Measurements from ENCODE around the gene UTP14A.
"Not testable (repeated sequence)": the region's sequence is repeated elsewhere in the genome, so short reads cannot be mapped to it uniquely, and the experiment has no call there.

Gene UTP14A, protein sequence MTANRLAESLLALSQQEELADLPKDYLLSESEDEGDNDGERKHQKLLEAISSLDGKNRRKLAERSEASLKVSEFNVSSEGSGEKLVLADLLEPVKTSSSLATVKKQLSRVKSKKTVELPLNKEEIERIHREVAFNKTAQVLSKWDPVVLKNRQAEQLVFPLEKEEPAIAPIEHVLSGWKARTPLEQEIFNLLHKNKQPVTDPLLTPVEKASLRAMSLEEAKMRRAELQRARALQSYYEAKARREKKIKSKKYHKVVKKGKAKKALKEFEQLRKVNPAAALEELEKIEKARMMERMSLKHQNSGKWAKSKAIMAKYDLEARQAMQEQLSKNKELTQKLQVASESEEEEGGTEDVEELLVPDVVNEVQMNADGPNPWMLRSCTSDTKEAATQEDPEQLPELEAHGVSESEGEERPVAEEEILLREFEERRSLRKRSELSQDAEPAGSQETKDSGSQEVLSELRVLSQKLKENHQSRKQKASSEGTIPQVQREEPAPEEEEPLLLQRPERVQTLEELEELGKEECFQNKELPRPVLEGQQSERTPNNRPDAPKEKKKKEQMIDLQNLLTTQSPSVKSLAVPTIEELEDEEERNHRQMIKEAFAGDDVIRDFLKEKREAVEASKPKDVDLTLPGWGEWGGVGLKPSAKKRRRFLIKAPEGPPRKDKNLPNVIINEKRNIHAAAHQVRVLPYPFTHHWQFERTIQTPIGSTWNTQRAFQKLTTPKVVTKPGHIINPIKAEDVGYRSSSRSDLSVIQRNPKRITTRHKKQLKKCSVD

DNA sequence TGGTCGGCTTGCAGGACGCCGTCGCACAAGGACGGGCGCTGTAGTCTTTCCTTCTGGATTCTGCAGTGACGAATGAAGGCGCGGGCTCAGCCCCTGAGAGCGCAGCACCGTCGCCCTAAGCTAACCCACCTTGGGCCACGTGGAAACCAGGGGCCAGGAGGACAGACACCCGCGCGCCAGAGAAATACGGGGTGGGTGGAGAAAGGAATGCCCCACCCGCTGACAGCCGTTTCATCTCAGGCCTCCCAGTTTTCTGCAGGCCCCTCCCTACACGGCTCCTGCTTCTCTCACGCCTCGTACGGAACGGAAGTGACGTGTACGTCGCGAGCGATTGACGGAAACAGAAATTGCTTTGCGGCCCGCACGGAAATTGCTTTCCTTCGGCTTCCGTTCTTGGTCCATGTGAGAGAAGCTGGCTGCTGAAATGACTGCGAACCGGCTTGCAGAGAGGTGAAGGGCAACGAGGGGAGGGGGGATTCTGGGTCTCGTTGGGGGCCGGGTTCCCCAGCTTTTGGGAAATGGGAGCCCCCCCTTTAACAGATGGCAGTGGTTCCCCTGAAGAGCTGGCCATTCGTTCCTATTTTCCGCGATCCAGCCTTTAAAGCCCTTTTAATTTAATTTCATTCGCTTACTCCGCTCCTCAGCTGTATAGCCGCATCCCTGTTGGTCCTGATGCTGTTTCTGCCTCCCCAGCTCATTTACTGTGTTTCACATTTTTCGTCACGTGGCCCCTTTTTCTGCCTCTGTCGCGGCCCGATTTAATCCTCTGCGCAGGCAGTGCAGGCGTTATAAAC, at the start of gene UTP14A:
UTP14A (plus strand) TSS at position 378 of the 794 bp plus-strand sequence; CDS start at position 425, 47 bp downstream.
- peak; percentile 67 for DNase-seq (ENCODE audit: low spot score)

DNA sequence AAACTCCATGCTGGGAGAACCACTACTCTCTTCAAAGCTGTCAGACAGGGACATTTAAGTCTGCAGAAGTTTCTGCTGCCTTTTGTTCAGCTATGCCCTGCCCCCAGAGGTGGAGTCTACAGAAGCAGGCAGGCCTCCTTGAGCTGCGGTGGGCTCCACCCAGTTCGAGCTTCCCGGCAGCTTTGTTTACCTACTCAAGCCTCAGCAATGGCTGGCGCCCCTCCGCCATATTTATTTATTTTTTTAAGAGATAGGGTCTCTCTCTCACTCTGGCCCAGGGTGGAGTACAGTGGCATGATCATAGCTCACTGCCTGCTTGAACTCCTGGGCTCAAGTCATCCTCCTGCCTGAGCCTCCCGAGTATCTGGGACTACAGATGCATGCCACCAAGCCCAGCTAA, 46.8 kb upstream of the UTP14A start:
- DNase-seq (ENCODE audit: low spot score): not testable (repeated sequence)

DNA sequence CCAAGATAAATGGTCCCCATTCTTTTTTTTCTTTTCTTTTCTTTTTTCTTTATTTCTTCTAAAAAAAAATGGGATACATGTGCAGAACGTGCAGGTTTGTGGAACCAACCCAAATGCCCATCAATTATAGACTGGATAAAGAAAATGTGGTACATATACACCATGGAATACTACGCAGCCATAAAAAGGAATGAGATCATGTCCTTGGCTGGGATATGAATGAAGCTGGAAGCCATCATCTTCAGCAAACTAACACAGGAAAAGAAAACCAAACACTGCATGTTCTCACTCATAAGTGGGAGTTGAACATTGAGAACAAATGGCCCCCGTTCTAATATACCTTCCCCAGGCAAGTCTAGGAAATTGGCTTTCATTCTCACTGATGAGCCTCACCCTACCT, 39.6 kb upstream of the UTP14A start:
- not testable (repeated sequence) for DNase-seq (ENCODE audit: low spot score)

DNA sequence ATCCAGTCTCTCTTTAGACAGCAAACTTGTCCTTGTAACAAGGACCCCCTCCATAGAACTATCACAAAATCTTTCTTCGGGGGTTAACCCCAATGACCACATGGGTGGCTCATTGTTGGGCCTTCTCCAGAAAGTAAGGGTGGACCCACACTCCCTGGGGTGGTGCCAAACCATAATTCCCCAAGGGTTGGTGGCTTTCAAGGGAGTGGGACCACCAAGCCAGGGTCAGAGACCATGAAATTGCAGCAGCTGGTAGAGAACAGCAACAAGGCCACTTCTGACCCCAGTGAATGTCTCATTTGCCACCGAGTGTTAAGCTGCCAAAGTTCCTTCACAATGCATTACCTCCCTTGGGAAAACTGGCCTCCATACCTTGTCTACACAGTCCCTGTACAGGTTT, 33.4 kb upstream of the UTP14A start:
- DNase-seq (ENCODE audit: low spot score): no peak

DNA sequence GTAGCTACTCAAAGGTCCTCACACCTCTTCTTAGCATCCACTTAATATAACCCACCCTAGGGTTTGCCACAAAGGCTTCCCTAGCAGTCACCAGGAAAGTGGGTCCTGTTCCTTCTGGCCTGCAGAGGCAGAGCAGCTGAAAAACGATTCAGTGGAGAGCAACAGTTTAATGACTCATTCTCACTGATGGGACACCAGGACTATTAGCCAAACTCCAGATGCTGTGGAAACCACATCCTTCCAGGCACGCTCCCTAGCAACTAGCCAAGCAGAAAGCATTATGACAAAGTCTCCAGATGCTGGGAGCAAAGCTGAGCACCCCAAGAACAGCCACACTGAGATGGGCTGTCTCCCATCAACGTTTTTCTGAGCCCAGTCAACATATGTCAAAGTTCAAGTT, 30.3 kb upstream of the UTP14A start:
- DNase-seq (ENCODE audit: low spot score): no peak

DNA sequence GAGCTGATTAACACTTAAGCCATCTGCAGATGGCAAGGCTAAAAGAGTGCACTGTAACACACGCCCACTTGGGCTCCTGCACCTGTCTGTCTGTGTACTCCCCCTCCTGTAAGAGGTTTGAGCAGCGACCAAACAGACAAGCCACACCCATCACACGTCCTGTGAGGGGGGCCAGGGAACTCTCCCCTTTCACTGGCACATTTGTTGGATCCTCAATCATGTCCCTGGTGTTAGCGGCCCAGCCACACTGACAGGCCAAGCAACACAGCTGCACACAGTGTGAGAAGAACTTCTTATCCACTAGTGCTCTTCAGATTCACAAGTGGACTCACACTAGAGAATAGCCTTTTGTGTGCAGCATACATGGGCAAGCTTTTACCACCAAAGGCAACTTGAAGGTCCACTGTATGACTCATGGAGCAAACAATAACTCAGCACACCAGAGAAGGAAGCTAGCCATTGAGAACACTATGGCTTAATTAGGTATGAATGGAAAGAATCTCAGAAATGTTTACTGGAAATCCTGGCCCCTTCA, 29.1 kb upstream of the UTP14A start:
- peak; percentile 64 for DNase-seq (ENCODE audit: low spot score)

DNA sequence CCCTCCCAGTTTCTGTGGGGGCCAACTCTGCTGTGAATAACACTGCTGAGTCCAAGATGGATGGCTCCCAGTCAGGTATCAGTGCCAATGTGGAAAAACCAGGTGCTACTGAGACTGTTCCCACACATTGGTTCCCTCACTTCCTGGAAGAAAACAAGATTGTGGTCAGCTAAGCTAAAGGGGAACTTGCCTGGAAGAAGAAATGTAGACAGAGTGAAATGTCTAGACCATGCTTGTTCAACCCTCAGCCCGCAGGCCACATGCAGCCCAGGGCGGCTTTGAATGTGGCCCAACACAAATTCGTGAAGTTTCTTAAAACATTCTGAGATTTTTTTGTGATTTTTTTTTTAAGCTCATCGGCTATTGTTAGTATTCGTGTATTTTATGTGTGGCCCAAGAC, 28.6 kb upstream of the UTP14A start:
- no peak for DNase-seq (ENCODE audit: low spot score)

DNA sequence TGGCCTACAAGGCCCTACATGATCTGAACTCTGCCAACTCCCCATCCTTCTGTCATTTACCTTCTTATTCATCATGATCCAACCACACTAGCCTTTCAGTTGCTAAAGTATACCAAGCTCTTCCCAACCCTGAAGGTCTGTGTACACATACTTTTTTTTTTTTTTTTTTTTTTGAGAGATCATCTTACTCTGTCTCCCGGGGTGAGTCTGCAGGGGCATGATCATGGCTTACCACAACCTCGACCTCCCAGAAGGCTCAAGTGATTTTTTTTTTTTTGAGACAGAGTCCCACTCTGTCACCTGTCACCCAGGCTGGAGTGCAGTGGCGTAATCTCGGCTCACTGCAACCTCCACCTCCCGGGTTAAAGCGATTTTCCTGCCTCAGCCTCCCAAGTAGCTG, 5.9 kb upstream of the UTP14A start:
- no peak for DNase-seq (ENCODE audit: low spot score)

DNA sequence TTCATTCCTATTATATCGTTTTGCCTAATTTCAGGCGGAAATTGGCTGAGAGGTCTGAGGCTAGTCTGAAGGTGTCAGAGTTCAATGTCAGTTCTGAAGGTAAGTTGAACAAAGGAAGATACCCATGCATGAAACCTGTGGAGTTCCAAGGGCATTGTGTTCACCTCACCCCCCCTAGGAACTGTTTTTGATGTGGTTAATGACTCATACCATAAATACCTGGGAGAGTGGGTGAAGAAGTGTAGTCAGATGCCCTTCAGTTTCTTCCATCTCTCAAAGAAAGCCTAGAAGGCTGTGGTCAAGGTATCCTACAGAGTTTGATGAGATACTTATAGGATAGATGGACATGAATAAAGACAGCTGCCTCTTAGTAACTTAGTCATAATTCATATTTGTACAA, 2.7 kb downstream of the UTP14A start:
- DNase-seq (ENCODE audit: low spot score): no peak

DNA sequence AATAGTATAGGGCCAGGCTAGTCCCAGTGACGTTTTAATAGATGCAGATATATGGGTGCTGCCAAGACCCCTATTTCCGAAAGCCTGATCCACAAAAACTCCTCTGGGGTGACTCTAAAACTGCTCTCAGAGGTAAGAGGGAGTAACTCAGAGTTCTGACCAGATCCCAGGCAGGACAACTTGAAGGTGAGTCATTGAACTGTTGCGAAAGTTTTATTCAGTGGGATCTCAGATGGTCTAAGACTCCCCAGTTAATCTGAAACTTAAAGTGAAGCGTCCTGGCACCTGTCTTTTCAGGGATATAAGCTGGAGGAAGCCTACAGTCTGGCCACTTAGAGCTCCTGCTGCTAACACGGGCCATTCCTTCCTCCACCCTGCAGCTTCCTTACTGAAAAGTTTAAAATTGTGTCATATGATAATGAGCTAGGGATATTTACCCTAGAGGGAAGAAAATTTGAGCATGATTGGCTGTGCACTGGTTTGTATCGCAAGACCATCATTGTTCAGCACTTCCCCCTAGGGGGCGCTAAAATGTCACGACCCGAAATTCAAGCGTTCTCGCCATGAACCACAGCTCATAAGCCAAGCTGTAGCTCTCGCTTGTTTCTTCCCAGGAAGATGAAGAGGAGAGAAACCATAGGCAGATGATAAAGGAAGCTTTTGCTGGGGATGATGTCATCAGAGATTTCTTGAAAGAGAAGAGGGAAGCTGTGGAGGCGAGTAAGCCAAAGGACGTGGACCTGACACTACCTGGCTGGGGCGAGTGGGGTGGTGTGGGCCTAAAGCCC, 19.5 kb downstream of the UTP14A start:
- DNase-seq (ENCODE audit: low spot score): peak; percentile 63

DNA sequence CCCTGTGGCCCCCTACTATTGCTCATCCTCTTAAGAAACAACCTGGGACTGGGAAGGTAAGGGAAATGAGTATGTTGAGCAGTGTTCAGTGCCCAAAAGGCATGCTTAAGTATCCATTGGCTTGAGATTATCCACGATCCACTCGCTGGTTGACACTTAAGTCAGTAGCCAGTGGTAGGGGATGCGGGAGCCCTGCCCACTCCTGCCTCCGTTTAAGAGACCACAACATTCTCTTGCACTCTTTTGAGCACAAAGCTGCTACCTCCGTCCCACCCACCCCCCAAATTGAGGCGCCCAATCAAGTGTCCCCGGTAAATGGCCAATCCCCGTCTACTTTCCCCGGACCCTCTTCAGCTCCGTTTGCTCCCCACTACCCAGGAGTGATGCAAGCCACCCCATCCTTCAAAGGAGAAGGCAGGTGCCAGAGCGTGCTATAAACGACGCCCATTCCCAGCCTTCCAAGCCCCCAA, 25.0 kb downstream of the UTP14A start:
- no peak for DNase-seq (ENCODE audit: low spot score)

DNA sequence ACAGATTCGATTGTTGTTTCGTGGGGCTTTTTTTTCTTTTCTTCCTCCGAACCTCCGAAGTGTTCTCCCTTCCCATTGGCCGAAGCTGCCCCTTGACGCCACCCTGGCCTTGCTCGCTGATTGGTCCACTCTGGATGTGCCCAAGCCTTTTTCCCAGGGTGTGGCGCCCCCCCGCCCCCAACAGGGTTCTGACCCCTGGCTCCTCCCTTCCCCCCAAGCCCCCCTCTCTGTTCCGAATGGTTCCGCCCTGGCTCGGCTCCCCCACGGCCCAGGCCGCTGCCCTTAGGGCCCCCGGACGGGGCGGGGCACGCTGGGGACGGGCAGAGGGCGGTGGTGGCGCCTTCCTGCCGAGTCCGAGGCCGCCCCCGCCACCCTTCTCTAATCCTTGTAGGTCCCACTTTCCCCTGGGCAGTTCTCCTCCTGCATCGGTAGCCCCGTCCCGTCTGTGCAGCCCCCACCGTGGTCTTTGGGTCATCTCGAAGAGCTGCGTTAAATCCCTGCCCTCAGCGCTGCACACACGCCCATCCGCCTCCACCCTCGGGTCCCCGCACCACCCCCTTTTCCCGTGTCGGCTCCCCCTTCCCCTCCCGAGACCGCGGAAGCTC, 25.5 kb downstream of the UTP14A start:
- peak; percentile 72 for DNase-seq (ENCODE audit: low spot score)

DNA sequence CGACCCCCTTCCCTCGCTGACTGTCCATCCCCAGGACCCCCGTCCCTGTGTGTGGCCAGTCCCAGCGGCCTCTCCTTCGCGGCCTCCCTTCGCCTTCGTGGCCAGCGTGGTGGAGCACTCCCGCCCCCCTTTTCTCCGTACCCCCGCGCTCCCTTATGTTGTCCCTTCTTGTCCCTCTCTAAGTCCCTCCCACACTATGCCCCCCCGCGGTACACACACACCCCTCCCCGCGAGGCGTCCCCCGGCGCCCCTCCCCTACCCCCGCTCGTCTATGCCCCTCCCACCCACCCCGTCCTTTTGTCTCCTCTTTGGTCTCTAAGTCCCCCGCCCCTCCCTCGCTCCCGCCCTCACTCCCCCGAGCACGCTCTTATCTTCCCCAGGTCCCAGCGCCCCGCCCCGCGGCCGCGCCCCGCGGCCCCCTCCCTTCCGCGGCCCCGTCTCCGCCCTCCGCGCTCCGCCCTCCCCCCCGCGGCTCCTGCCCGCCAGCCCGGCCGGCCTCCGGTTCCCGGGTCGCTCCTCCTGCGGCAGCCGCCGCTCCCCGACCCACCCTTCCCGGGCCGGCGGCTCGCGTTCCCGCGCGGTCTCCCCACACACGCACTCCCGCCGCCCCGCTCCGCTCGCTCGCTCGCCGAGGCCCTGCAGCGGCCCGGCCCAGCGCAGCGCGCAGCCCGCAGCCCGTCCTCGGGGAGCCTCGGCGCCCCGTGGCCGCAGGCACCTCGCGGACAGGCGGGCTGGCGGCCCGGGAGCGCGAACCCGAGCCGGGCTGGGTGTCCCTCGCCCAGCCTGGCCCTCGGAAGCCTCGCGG, 26.3 kb downstream of the UTP14A start:
- DNase-seq (ENCODE audit: low spot score): peak; percentile 67

DNA sequence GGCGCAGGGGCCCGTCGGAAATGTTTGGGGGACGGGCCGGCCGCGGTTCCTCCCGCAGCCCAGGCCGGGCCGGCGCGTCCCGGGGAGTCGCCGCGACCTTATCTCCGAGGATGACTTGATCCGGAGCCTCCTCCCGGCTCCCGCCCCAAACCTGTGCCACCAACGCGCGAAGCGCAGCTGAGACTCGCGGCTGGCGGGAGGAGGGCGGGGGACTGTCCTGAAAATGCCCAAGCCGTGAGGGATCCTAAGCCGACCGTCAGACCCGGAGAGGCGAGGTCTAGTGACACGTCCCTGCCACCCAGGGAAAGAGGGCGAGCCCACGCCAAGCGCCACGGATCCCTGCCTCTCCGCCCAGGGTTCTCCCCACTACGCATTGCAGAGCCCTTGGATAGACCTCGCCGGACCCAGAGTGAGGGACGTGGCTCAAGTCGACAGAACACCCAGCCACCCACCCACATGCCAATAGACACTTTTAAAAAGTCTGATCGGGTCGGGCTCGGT, 26.9 kb downstream of the UTP14A start:
- DNase-seq (ENCODE audit: low spot score): no peak

DNA sequence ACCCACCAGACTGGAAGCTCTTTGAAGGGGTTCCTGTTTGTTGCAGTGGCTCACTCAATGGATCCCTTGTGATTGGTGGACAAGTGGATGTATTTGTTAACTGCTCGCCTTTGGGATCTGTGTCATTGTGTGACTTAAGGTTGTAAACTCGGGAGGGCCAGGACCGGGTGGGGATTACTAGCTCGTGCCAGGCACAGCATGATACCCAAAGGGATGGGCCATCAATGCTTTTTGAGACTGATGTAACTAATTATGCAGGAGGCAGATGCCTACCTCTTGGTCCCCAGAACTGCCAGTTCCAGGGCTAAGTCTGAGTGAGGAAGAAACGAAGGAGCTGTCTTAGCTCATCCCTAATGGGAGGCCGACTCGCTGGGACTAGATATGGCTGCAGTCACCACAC, 27.7 kb downstream of the UTP14A start:
- no peak for DNase-seq (ENCODE audit: low spot score)

DNA sequence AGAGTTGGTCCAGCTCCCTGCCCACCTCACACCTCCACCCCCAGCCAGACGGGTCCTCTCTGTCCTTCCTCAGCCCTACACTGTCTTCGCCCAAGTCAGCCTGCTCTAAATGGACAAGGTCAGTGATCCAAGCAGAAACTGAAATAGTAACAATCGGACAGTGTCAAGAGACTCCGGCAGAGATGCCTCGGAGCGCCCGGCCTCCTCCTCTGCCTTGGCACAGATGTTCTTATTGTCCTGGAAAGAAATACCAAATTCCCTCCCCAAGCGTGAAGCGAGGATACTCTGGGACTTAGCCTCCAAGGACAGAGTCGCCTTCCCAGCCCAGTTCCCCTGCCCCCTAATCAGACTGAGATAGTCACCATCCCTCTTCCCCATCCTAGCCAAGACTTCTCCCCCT, 28.5 kb downstream of the UTP14A start:
- peak; percentile 48 for DNase-seq (ENCODE audit: low spot score)

DNA sequence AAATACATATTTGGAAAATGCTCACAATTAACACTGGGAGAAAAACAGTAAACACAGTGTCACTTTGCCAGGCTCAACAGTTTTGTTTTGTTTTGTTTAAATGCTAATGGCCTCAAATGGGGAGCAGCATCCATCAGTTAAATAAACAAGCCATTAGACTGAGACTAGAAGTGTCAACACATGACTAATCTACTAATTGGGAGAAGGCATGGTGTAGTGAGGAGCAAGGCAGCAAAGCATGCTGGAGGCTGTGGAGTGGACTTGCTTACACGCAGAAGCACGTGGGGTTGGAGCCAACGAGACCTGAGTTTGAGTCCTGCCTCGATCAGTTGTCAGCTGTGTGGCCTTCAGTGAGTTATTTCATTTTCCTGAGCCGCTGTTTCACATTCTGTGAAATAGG, 29.0 kb downstream of the UTP14A start:
- DNase-seq (ENCODE audit: low spot score): no peak

DNA sequence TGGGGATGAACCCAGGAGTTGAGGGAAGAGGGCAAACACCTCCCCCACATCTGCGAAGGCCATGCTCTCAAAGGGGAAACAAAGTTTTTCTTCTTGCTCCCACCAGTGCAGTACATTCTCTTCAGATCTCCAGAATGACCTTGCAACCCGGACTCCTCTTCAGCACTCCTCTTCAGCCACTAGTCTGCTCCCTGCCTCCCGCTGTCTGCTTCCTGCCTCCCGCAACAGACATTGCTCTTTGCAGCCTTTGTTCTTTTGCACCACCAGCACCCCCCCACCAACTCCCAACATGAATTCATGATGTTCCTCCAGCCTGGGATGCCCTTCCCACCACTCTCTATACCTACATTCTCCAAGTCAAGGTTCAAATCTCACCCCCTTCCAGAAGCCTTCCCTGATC, 32.1 kb downstream of the UTP14A start:
- no peak for DNase-seq (ENCODE audit: low spot score)

DNA sequence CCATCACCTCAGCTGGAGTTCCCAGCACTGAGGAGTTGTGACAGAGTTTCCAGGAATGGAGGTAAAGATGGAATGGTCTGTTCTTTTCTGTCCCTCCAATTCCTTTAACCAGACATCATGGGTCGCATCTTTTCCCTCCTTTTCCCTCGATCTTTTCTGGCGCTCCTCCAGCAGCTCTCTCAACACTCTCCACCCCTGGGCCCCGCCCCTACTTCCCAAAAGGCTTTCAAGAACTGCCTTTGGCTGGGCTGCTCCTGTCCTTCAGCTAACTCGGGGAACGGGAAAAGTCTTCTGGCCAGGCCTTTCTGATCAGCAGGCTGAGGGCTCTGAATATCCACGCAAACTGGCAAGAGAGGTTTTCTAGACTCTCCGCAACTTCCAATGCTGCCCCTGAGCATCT, 34.0 kb downstream of the UTP14A start:
- DNase-seq (ENCODE audit: low spot score): no peak

DNA sequence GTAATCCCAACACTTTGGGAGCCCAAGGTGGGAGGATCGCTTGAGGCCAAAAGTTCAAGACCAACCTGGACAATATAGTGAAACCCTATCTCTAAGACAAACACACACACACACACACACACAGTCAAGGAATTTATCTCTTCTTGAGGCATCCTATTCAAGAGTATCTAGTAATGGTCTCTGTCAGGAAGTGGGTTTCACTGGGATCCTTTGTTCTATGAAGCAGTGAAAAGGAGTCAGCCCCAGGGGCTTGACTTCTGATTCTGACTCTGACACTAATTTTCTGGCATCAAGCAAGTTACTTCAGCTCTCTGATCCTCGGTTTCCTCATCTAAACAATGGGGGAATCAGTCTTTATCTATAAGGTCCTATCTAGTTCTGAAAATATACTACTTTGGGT, 34.8 kb downstream of the UTP14A start:
- DNase-seq (ENCODE audit: low spot score): peak; percentile 59
